Nephron (organoid): ENCODE measurements around the gene CDC34.

Experiments used
- H3K27ac Mint-ChIP-seq, 3 experiments: 2 replicates each; pipeline ENCODE4 v1.8.0; 2020; ENCODE audit warnings: mixed read lengths in 3 of 3, mild to moderate bottlenecking in 2 of 3, moderate library complexity in 1 of 3
- H3K27me3 Mint-ChIP-seq: 2 replicates; pipeline ENCODE4 v1.8.0; 2021; ENCODE audit warnings: low read depth, mild to moderate bottlenecking, moderate library complexity, mixed read lengths
- H3K36me3 Mint-ChIP-seq: 2 replicates; pipeline ENCODE4 v1.8.0; 2020; ENCODE audit warnings: low read depth, mixed read lengths
- H3K4me1 Mint-ChIP-seq: 2 replicates; pipeline ENCODE4 v1.8.0; 2020; ENCODE audit warnings: mixed read lengths
- H3K4me3 Mint-ChIP-seq, 3 experiments: 2 replicates each; pipeline ENCODE4 v1.8.0; 2020; ENCODE audit warnings: mild to moderate bottlenecking in 3 of 3, mixed read lengths in 3 of 3, moderate library complexity in 2 of 3
- H3K9me3 Mint-ChIP-seq: 2 replicates; pipeline ENCODE4 v1.8.0; 2020; ENCODE audit warnings: mixed read lengths
- TF ChIP-seq, protein P1 (sequence below), 3 experiments: fragments of 200-600 bp; sonication (generic); IDR thresholded peaks; one replicate each; pipeline ENCODE4 v1.5.0; 2021; ENCODE audit warnings: antibody characterized with exemption in 3 of 3; ENCODE audit not compliant: unreplicated experiment in 3 of 3

The CDC34 gene

GRCh38 chr19:485583-486236 is 45.9 kb upstream of the CDC34 start:
- Mint-ChIP-seq H3K9me3 (peaks cover 2% of the 10 kb centered on the region), H3K4me1 (peaks cover 4% of the 10 kb centered on the region), H3K4me3 (peak overlapping the region; percentile 51 to 68 (median 56)), H3K36me3 (no peaks in the 10 kb centered on the region), H3K27me3 (peaks cover 16% of the 10 kb centered on the region), H3K27ac (peak overlapping the region in 2 of 3 experiments; percentile 41 to 75)
- TF ChIP-seq, protein P1, sequence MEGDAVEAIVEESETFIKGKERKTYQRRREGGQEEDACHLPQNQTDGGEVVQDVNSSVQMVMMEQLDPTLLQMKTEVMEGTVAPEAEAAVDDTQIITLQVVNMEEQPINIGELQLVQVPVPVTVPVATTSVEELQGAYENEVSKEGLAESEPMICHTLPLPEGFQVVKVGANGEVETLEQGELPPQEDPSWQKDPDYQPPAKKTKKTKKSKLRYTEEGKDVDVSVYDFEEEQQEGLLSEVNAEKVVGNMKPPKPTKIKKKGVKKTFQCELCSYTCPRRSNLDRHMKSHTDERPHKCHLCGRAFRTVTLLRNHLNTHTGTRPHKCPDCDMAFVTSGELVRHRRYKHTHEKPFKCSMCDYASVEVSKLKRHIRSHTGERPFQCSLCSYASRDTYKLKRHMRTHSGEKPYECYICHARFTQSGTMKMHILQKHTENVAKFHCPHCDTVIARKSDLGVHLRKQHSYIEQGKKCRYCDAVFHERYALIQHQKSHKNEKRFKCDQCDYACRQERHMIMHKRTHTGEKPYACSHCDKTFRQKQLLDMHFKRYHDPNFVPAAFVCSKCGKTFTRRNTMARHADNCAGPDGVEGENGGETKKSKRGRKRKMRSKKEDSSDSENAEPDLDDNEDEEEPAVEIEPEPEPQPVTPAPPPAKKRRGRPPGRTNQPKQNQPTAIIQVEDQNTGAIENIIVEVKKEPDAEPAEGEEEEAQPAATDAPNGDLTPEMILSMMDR (IDR thresholded peaks at IDR 0.05; ENCODE audit: unreplicated experiment in 3 of 3) = no peak

DNA sequence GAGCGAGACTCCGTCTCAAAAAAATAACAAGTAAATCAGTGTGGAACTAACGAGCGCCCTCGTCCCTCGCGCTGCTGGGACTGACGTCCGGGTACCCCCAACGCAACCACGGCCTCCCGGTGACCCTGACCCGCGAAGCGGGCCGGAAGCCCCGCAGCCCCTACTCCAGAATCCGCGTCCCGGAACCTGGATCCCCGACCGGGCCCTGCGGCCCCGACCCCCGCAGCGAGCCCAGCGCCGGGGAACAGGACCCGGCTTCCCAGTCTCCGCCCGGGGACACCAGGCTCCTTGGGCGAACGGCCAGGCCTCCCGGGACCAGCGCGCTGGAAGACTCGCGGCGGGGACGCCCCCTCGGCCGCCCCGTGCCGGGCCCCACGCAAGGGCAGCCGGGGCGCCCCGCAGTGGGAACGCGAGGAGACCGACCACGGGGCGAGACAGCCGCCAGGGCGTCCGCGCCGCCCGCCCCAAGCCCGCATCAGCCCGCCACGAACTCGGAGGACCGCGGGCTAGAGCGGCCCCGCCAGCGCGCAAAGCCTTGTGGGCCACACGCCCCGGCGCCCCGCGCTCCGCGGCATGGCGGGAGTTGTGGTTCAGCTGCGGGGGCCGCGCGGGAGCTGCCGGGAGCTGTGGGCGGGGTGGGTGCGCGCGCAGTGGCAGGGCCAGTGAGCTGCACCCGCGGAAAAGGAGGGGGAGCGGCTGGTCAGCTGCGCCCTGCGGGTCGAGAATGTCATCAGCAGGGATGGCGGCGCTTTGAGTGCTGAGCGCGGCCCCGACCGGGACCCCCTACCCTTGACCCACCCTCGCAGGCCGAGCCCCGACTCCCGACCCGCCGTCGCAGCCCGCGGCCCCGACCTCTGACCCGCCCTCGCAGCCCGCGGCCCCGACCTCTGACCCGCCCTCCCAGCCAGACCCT is 42.8 kb upstream of the CDC34 start:
- TF ChIP-seq, protein P1 (IDR thresholded peaks at IDR 0.05; ENCODE audit: unreplicated experiment in 3 of 3) = no peak
- peak overlapping the region in 2 of 3 experiments; percentile 74 to 87 for H3K27ac Mint-ChIP-seq
- H3K4me1 Mint-ChIP-seq = peaks cover 4% of the 10 kb centered on the region
- peak overlapping the region; percentile 83 to 84 (median 84) for H3K4me3 Mint-ChIP-seq
- H3K9me3 Mint-ChIP-seq = no peaks in the 10 kb centered on the region
- H3K27me3 Mint-ChIP-seq = peaks cover 8% of the 10 kb centered on the region
- H3K36me3 Mint-ChIP-seq = peaks cover 2% of the 10 kb centered on the region

DNA sequence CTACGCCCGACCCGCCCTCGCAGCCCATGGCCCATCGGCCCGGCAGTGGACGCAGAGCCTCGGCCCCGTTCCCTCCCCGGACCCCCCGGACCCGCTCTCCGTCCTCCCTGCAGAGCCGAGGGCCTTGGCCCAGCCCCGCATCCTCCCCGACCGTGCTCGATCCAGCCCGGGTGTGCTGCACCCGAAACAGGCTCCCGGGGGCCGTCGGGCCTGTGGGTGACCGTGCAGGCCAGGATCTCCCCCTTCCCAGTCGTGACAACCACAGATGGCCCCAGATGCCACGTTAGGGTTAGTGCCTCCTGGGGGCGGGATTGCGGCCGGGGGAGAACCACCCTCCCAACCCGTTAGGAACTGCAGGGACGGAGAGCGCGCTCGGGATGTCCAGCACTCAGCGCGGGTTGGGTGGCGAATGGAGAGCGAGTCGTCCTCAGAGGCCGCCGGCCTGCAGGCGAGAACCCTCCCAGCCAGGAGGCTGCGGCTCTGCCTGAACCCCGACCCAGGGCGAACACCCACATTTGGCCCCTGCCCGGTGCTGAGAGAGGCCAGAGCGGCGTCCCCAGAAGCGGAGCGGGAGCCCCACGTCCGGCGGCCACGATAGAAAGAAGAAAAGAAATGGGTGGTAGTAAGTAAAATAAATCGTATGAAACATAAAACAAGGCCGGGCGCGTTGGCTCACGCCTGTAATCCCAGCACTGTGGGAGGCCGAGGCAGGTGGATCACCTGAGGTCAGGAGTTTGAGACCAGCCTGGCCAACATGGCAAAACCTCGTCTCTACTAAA is 42.0 kb upstream of the CDC34 start:
- Mint-ChIP-seq H3K4me1 (peaks cover 4% of the 10 kb centered on the region), H3K36me3 (peaks cover 4% of the 10 kb centered on the region), H3K27me3 (peaks cover 8% of the 10 kb centered on the region), H3K4me3 (peak overlapping the region; percentile 84), H3K27ac (peak overlapping the region; percentile 50 to 81 (median 54)), H3K9me3 (no peaks in the 10 kb centered on the region)
- TF ChIP-seq, protein P1 (IDR thresholded peaks at IDR 0.05; ENCODE audit: unreplicated experiment in 3 of 3) = no peak

GRCh38 chr19:491146-491741 is 40.3 kb upstream of the CDC34 start:
- TF ChIP-seq, protein P1 (IDR thresholded peaks at IDR 0.05; ENCODE audit: unreplicated experiment in 3 of 3) = no peak
- H3K36me3 Mint-ChIP-seq = peaks cover 4% of the 10 kb centered on the region
- no peaks in the 10 kb centered on the region for H3K4me1 Mint-ChIP-seq
- peaks cover 15% of the 10 kb centered on the region for H3K27me3 Mint-ChIP-seq
- H3K9me3 Mint-ChIP-seq = no peaks in the 10 kb centered on the region
- no peak overlapping the region for H3K27ac Mint-ChIP-seq
- H3K4me3 Mint-ChIP-seq = peak overlapping the region in 1 of 3 experiments; percentile 44

DNA sequence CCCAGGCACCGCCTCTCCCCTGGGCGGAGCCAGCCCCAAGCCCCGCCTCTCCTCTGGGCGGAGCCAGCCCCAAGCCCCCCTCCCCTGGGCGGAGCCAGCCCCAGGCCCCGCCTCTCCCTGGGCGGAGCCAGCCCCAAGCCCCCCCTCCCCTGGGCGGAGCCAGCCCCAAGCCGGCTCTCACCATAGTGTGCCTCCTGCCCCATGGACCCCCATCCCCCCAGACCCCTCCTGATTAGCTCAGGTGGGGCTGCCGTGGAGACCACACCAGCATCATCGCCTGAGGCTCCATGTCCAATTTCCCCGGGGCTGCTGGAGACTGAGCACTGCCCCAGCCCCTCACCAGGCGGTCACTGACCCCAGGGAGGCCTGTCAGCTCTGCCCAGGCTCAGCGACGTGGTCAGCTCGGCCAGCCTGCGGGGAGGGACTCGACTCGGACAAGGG is 39.4 kb upstream of the CDC34 start:
- Mint-ChIP-seq H3K36me3 (peaks cover 4% of the 10 kb centered on the region), H3K4me3 (no peak overlapping the region), H3K9me3 (no peaks in the 10 kb centered on the region), H3K4me1 (no peaks in the 10 kb centered on the region), H3K27ac (no peak overlapping the region), H3K27me3 (peaks cover 14% of the 10 kb centered on the region)
- TF ChIP-seq, protein P1 (IDR thresholded peaks at IDR 0.05; ENCODE audit: unreplicated experiment in 3 of 3) = no peak
